SKM-1 (cell line): ENCODE measurements around the gene IRF9.

Source experiments
- DNase-seq: peaks from one replicate; lab custom pipeline; 2025; ENCODE audit not compliant: unreplicated experiment; lab: John Stamatoyannopoulos, UW

IRF9 gene

GRCh38 chr14:24130717-24131548, 30.1 kb upstream of the IRF9 start:
- no peak for DNase-seq

- DNase-seq = no peak
Observed at GRCh38 chr14:24131549-24131966, 29.5 kb upstream of the IRF9 start.

GRCh38 chr14:24132061-24132685, 28.9 kb upstream of the IRF9 start:
- DNase-seq = no peak

GRCh38 chr14:24132976-24133375, 28.1 kb upstream of the IRF9 start:
- DNase-seq = no peak

- no peak for DNase-seq
Observed at GRCh38 chr14:24133735-24134134, 27.3 kb upstream of the IRF9 start.

- no peak for DNase-seq
Observed at GRCh38 chr14:24135584-24135833, 25.6 kb upstream of the IRF9 start.

GRCh38 chr14:24135834-24136683, 25.0 kb upstream of the IRF9 start, which contains the start of gene PSME1:
Gene PSME1 (plus strand): TSS chr14:24136194. CDS start chr14:24136263, 69 bp downstream.
- peak; percentile 43 for DNase-seq

GRCh38 chr14:24136684-24137528, 24.2 kb upstream of the IRF9 start:
- no peak for DNase-seq

- DNase-seq = no peak
Observed at GRCh38 chr14:24137529-24138395, 23.3 kb upstream of the IRF9 start.

- DNase-seq = no peak
Observed at GRCh38 chr14:24138396-24139271, 22.4 kb upstream of the IRF9 start.

- no peak for DNase-seq
Observed at GRCh38 chr14:24139272-24139934, 21.7 kb upstream of the IRF9 start.

- peak; percentile 72 for DNase-seq
Observed at GRCh38 chr14:24141097-24141880, 19.8 kb upstream of the IRF9 start, which contains the start of gene EMC9. Gene EMC9 (minus strand): TSS chr14:24141591. CDS start chr14:24141304, 287 bp downstream.

GRCh38 chr14:24143511-24143910, 17.6 kb upstream of the IRF9 start:
- no peak for DNase-seq

- no peak for DNase-seq
Observed at GRCh38 chr14:24144451-24144850, 16.6 kb upstream of the IRF9 start.

GRCh38 chr14:24145219-24145618, 15.8 kb upstream of the IRF9 start:
- no peak for DNase-seq

GRCh38 chr14:24145690-24146452, 15.2 kb upstream of the IRF9 start:
- no peak for DNase-seq

- peak; percentile 58 for DNase-seq
Observed at GRCh38 chr14:24146453-24146977, 14.6 kb upstream of the IRF9 start, which contains the start of gene PSME2. Gene PSME2 (minus strand): TSS chr14:24146610. CDS start chr14:24146581, 29 bp downstream.
